Keratinocyte (primary cell): ENCODE data around the gene BRD3OS. TPM values are rescaled to one million over a fixed set of nuclear protein-coding genes. Genes with fewer than 3 reads are reported as not detected.

Experiments used
- DNase-seq: peaks from one replicate; pipeline ENCODE4 v3.0.0-alpha.2; 2011; ENCODE audit warnings: low read depth, missing footprints, low spot score
- FAIRE-seq: peaks from 2 replicates; lab custom pipeline; 2011; peaks lifted over from hg19 to GRCh38; lab: Jason Lieb, UNC
- H2AFZ ChIP-seq: 2 replicates; pipeline ENCODE4 v1.6.0; 2012; ENCODE audit warnings: low read length, control low read depth, inconsistent platforms; ENCODE audit not compliant: control insufficient read depth
- H3K27ac ChIP-seq: 2 replicates; pipeline ENCODE4 v1.5.1; 2011; ENCODE audit warnings: low read length; ENCODE audit not compliant: control insufficient read depth, insufficient read depth
- H3K27me3 ChIP-seq: 3 replicates; pipeline ENCODE4 v1.6.0; 2011; ENCODE audit warnings: low read length; ENCODE audit not compliant: control insufficient read depth, insufficient read depth; ENCODE audit errors: extremely low read depth
- H3K36me3 ChIP-seq, 2 experiments: 2 replicates in 1 of 2; 3 replicates in 1 of 2; pipeline ENCODE4 v1.5.1; 2011; ENCODE audit warnings: low read length in 2 of 2, mild to moderate bottlenecking in 1 of 2; ENCODE audit not compliant: control insufficient read depth in 2 of 2, insufficient read depth in 2 of 2; ENCODE audit errors: extremely low read depth in 1 of 2
- H3K4me1 ChIP-seq: 3 replicates; pipeline ENCODE4 v1.5.1; 2011; ENCODE audit warnings: low read length; ENCODE audit not compliant: control insufficient read depth, insufficient read depth; ENCODE audit errors: extremely low read depth
- H3K4me2 ChIP-seq: 3 replicates; pipeline ENCODE4 v1.6.0; 2011; ENCODE audit warnings: low read depth, low read length; ENCODE audit not compliant: control insufficient read depth, insufficient read depth; ENCODE audit errors: extremely low read depth
- H3K4me3 ChIP-seq, 3 experiments: fragments of 200-600 bp in 1 of 3; sonication (generic) in 1 of 3; 2 replicates in 2 of 3; 3 replicates in 1 of 3; pipeline ENCODE4 v1.5.1; 2011 to 2016; ENCODE audit warnings: low read length in 3 of 3, mild to moderate bottlenecking in 3 of 3, control low read depth in 2 of 3, inconsistent platforms in 1 of 3, low read depth in 1 of 3, mixed read lengths in 1 of 3, mixed run types in 1 of 3, moderate library complexity in 1 of 3; ENCODE audit not compliant: control insufficient read depth in 2 of 3, insufficient read depth in 2 of 3; ENCODE audit errors: extremely low read depth in 1 of 3
- H3K79me2 ChIP-seq: 2 replicates; pipeline ENCODE4 v1.6.0; 2012; ENCODE audit warnings: low read length; ENCODE audit not compliant: control insufficient read depth, insufficient read depth
- H3K9ac ChIP-seq: 3 replicates; pipeline ENCODE4 v1.6.0; 2011; ENCODE audit warnings: low read length; ENCODE audit not compliant: control insufficient read depth, insufficient read depth; ENCODE audit errors: extremely low read depth
- H3K9me1 ChIP-seq: 3 replicates; pipeline ENCODE4 v1.6.0; 2011; ENCODE audit warnings: low read length; ENCODE audit not compliant: control insufficient read depth, insufficient read depth; ENCODE audit errors: extremely low read depth
- H3K9me3 ChIP-seq: 2 replicates; pipeline ENCODE4 v1.5.1; 2012; ENCODE audit warnings: low read depth, low read length; ENCODE audit not compliant: control insufficient read depth
- H4K20me1 ChIP-seq: 3 replicates; pipeline ENCODE4 v1.6.0; 2011; ENCODE audit warnings: low read length; ENCODE audit not compliant: control insufficient read depth, insufficient read depth; ENCODE audit errors: extremely low read depth
- EZH2 ChIP-seq: IDR thresholded peaks from one replicate; pipeline ENCODE4 v1.6.1; 2012; ENCODE audit warnings: inconsistent platforms, mild to moderate bottlenecking, low read length, moderate library complexity
- dilution Hi-C: fragments of 300-500 bp; cut with MboI; formaldehyde crosslinking; loops from one replicate; pipeline ENCODE4 v1.7.0; 2020; ENCODE audit warnings: low sequenced_read_pairs; ENCODE audit not compliant: extremely low pct_ligation_motif_present
- polyA plus RNA-seq, 5 experiments: library from polyadenylated mRNA; depleted of rRNA in 3 of 5; stranded (reverse) in 3 of 5; stranded (forward) in 1 of 5; unstranded in 1 of 5; fragments of >200 nt; gene quantifications; 1 replicate in 1 of 5; 2 replicates in 3 of 5; 3 replicates in 1 of 5; pipeline versions ENCODE4 v1.2.1 to v1.2.3, GENCODE V29; 2011 to 2012; ENCODE audit warnings: missing spikeins in 2 of 5, low read depth in 1 of 5, low replicate concordance in 1 of 5
- TF ChIP-seq, protein P1 (sequence below), 3 experiments: IDR thresholded peaks in 1 of 3; conservative IDR thresholded peaks in 1 of 3; optimal IDR thresholded peaks in 1 of 3; 2 replicates in 2 of 3; 3 replicates in 1 of 3; pipeline versions ENCODE3 to v1.5.1; 2011; ENCODE audit warnings: low read length in 3 of 3, mild to moderate bottlenecking in 3 of 3, moderate library complexity in 2 of 3, control low read depth in 1 of 3, inconsistent platforms in 1 of 3; ENCODE audit not compliant: insufficient read depth in 2 of 3; ENCODE audit errors: extremely low read depth in 1 of 3

Gene BRD3OS
- polyA plus RNA-seq, 1 donor (not counting 4 experiments of a cell fraction or from before 2014, with no cell fraction given): 8.5 TPM

DNA sequence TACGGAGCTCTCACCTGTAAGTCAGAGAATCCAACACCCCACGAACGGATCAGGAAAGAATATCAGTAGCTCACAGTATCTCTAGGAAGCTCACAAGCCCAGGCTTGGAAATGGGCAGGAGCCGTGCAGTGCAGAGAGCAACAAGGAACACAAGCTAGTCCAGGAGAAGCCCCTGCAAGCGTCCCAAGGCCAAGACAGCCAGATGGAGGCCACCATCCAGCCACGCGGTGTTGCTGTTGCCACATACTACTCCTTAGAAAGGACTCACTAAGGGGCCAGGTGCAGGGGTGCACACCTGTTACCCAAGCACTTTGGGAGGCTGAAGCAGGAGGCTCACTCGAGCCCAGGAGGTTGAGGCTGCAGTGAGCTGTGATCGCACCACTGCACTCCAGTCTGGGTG is 17.7 kb upstream of the BRD3OS start:
- no peak overlapping the region for H3K9ac ChIP-seq
- peaks cover 3% of the 10 kb centered on the region for H3K27me3 ChIP-seq
- TF ChIP-seq, protein P1, sequence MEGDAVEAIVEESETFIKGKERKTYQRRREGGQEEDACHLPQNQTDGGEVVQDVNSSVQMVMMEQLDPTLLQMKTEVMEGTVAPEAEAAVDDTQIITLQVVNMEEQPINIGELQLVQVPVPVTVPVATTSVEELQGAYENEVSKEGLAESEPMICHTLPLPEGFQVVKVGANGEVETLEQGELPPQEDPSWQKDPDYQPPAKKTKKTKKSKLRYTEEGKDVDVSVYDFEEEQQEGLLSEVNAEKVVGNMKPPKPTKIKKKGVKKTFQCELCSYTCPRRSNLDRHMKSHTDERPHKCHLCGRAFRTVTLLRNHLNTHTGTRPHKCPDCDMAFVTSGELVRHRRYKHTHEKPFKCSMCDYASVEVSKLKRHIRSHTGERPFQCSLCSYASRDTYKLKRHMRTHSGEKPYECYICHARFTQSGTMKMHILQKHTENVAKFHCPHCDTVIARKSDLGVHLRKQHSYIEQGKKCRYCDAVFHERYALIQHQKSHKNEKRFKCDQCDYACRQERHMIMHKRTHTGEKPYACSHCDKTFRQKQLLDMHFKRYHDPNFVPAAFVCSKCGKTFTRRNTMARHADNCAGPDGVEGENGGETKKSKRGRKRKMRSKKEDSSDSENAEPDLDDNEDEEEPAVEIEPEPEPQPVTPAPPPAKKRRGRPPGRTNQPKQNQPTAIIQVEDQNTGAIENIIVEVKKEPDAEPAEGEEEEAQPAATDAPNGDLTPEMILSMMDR (optimal IDR thresholded peaks at IDR 0.05 in 1 of 3, IDR thresholded peaks at IDR 0.05 in 1 of 3, conservative IDR thresholded peaks at IDR 0.05 in 1 of 3; ENCODE audit: extremely low read depth in 1 of 3, insufficient read depth in 2 of 3, low read length in 3 of 3): no peak
- TF ChIP-seq EZH2: no peak
- H3K27ac ChIP-seq: no peak overlapping the region
- no peaks in the 10 kb centered on the region for H3K9me3 ChIP-seq
- no peaks in the 10 kb centered on the region for H3K9me1 ChIP-seq
- no peak overlapping the region for H3K4me2 ChIP-seq
- no peaks in the 10 kb centered on the region for H3K79me2 ChIP-seq
- H3K4me1 ChIP-seq: no peaks in the 10 kb centered on the region
- FAIRE-seq (no peak), DNase-seq (no peak)
- H2AFZ ChIP-seq: no peak overlapping the region
- H3K36me3 ChIP-seq: no peaks in the 10 kb centered on the region
- H3K4me3 ChIP-seq: no peak overlapping the region
- H4K20me1 ChIP-seq: no peaks in the 10 kb centered on the region
- dilution Hi-C loops: no loop called here

DNA sequence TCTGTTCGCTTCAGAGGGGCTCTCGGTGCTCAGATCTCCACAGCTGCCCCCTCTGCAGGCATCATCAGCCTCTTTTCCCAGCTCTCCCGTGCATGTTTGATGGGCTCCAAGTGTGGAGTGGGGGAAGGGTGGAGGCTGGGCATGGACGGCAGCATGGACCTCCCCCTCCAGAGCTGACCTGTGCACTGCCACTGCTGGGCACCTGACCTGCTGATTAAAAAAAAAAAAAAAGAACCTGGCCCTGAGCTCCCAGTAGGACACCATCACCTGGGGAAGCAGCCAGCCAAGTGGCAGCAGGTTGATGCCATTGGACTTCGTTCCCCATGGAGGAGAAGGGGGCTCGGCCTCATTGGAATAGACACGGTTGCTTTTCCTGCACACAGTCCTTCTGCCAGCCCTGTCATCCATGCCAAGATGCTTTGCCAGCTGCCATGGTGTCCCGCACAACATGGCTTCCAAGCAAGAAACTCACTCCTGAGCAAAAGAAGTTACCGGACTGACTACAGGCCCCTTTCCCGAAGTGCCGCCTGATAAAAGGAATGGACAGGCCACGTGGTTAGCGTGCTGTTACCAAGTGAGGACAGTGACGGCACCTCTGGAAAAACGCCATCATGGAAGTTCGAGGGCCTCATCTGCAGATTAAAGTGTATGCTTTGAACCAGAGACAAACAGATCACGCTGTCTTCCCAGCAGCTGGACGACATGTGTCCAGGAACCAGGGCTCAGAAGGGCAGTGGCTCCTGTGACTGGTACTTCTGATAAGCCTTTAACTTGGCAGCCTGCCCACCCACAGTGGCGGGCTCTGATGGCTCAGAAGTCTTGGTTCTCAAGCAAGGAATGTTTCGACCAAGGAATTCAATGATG is 14.7 kb upstream of the BRD3OS start:
- DNase-seq (no peak), FAIRE-seq (no peak)
- Histone ChIP-seq H3K36me3 (no peaks in the 10 kb centered on the region), H3K4me1 (no peaks in the 10 kb centered on the region), H3K9me3 (no peaks in the 10 kb centered on the region), H3K4me3 (no peak overlapping the region), H3K4me2 (no peak overlapping the region), H3K27ac (no peak overlapping the region), H3K9ac (no peak overlapping the region), H3K79me2 (no peaks in the 10 kb centered on the region), H3K9me1 (no peaks in the 10 kb centered on the region), H2AFZ (no peak overlapping the region), H3K27me3 (peaks cover 3% of the 10 kb centered on the region), H4K20me1 (no peaks in the 10 kb centered on the region)
- dilution Hi-C loops: no loop called here
- TF ChIP-seq EZH2: no peak
- TF ChIP-seq, protein P1 (optimal IDR thresholded peaks at IDR 0.05 in 1 of 3, IDR thresholded peaks at IDR 0.05 in 1 of 3, conservative IDR thresholded peaks at IDR 0.05 in 1 of 3; ENCODE audit: extremely low read depth in 1 of 3, insufficient read depth in 2 of 3, low read length in 3 of 3): no peak
